Activated T-cell treated with anti-CD3 and anti-CD28 coated beads for 24 hours (primary cell): ENCODE data around the gene FGFBP1.
"Not testable (repeated sequence)": the region's sequence is repeated elsewhere in the genome, so short reads cannot be mapped to it uniquely, and the experiment has no call there.

Experiments used
- DNase-seq: peaks from one replicate; pipeline ENCODE4 v3.0.0-alpha.2; 2020; ENCODE audit warnings: low read depth

The FGFBP1 gene

DNA sequence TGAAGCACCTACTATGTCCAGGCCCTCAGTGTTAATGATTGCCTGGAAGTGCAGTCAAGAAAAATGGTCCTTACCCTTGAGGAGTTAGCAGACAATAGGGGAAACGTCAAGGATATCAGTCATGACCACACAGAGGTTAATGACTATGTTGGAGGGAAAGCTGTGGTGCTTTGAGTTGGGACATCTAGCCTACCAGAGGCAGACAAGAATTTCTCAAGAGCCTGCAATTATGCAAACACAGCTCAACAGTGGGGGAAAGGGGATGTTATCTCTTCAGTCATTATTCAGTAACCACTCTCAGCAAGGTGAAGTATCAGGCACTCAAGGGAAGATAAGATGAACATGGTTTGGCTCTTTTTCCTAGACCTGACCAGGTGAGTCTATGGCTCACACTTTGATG lies 7.0 kb upstream of the FGFBP1 start:
- DNase-seq = no peak

DNA sequence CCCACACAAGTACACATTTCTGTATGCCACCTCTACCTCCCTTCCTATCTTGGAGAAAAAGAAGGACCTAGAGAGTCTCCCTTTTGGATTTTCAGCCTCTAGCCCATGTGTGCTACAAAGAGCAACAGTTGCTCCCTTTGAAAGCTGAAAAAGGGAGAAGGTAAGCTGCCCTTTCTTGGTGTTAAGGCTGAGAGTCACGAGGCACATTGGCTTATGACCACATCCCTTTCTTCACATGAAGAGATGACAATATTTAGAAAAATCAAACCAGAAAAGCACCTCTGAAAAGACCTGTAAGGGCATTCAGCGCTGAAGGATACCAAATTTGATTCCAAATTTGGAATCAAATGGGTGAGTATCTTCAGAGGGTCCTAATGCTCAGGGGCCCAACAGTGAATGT lies 6.4 kb upstream of the FGFBP1 start:
- no peak for DNase-seq

DNA sequence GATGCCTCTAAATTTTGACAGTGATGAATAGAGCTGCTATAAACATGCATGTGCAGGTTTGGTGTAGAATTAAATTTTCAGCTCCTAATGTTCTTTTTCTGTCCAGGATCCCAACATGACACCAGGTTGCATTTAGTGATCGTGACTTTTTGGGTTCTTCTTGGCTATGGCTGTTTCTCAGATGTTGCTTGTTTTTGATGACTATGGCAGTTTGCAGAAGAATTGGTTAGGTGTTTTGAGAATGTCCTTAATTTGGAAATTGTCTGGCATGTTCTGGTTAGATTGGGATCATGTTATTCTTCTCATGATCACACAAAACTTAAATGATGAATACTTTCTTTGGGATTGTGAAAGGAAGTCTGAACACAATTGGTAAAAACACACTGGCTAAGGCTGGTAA lies 3.7 kb upstream of the FGFBP1 start:
- no peak for DNase-seq

DNA sequence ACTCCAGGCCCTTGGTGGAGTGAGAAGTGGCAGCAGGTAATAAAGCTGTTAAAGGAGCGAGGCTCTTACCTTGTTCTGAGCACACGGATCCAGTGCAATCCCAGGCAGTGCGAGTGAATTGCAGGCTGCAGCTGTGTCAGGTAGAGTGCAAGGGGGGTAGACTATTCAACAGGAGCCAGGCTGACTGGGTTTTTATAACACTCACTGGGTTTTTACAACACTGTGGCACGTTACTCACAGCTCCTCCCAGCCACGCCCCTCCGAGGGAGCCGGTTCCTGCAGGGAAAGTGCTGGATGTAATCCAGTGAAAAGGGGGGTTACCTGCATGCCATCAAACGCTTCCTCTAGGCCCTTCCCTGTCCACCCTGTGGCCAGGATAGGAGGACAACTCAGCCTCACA lies 358 bp downstream of the FGFBP1 start:
- no peak for DNase-seq

DNA sequence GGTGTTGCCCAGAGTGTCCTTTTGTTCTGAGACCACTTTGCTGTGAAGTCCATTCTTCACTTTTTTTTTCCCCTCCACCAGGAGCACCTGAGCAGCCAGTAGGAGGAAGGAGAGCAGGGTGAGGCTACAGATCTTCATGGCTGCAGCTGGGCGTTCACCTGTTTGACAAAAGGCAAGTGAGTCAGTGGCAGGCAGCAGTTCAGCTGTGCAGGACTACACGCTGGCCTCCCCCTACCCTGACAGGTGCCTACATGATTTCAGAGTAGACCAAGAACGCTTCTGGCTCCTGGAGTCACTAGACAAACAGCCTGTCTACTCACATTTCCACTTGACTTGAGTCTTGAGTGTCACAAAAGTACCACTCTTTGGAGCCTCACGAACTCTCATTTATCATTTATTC lies 2.0 kb downstream of the FGFBP1 start:
- DNase-seq = no peak

DNA sequence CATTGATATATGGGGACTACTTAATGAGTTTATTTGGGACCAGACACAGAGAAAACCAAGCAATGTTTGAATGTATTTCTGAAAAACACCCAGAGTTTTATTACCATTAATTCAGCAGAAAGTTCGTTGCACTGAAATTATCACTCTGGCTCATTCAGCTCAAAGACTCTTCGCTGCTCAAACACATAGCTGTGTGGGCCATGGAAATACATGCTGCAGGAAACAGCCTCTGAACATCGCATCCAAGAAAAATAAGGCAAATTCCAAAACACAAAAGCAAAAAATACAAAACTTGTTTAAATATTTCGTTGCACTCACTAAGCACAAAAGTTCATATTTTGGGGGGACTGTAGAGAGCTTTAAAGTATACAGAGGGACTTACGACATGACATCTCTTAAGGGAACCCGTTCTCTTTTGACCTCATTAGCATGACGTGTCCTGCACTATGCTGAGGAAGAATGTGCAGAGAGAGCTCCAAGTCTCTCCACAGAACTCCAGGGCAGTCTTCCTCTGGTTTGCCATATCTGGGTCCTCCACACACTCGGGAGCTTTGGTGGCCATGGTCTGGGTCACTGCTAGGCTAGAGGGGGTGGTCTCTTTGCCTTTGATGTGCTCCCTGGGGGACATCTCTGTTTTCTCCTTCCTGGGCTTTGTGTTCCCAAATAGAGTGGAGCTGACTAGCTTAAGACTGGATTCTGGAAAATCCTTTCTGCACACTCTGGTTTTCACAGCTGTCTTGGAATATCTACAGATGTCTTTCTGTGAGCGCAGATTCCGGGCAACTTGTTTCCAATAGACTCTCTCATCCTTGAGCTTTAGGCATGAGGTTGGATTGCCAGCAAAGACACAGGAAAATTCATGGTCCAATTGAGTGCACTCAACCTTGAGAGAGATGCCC lies 2.8 kb downstream of the FGFBP1 start:
- no peak for DNase-seq

DNA sequence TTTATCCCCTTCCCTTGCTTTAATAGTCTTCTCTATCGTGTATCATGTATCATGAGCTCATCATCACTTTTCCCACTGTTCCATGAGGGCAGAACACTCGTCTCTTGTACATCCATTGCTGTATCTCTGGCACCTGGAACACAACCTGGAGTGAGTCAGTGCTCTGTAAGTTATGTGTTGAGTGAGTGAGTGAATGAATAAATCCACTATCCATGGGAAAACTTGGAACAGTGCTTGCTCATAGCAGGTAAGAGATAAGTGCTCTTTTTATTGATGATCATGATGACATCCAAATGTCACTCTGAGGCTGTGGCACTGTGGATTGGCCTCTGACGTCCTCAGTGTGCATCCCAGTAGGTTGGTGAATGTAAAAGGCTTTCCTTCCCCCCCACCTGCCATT lies 4.3 kb downstream of the FGFBP1 start:
- DNase-seq = no peak

DNA sequence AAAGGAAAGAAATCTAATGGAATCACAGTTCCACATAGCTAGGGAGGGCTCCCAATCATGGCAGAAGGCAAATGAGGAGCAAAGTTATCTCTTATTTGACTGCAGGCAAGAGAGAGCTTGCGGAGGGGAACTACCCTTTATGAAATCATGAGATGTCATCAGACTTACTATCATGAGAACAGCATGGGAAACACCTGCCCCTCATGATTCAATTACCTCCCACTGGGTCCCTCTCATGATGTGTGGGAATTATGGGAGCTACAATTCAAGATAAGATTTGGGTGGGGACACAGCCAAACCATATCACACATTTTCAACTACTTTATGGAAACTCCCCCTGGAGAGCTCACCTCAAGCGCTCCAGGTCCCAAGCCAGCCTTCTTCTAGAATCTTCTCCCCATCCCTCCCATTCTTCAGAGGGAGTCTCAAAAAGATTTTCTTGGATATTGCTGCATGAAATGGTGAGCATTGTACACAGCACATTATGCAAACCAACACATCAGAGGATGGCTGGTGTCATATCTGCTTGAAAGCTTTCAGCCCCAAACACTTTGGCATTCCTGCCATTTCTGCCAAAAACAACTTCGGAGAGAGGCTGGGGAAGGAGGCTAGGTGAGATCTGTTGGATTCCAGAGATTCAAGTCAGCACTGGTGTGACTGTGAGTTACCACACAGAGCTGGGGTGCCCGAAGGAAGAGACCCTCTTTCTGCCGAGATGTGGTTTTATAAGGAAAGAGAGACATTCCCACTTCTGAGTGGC lies 6.9 kb downstream of the FGFBP1 start:
- DNase-seq = no peak

DNA sequence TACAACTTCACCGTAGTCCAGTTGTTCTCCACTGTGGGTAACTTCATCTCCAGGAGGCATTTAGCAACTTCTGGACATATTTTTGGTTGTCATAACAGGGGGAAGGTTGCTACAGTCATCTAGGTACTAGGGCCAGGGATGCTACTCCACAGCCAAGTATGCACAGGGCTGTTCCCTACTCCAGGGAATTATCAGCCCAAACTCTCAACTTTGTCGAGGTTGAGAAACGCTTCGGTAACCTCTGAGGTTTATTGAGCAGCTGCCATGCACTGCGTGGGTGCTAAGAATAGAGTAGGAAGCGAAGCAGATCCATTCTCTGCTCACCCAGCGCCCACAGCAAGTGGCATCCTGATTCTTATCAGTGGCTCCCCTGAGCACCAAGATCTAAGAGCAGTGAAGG lies 8.2 kb downstream of the FGFBP1 start:
- no peak for DNase-seq

DNA sequence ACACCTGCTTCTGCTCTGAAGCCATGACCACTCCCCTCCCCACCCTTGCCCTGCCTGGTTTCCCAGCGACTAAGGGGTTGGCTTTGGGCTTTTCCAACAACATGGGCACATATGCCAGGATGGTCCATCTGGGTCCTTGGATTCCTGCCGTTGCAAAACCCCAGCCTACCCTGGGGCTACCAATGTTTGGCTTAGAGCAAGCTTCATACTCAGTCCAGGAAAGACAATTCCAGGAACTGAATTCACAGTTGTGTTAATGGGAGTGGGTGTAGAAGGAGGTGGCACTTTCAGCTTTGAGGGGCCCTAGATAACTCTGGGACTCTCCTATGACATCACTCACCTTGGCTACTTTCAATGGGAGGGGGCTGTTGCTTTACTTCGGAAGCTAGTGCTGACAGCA lies 9.0 kb downstream of the FGFBP1 start:
- DNase-seq = no peak

DNA sequence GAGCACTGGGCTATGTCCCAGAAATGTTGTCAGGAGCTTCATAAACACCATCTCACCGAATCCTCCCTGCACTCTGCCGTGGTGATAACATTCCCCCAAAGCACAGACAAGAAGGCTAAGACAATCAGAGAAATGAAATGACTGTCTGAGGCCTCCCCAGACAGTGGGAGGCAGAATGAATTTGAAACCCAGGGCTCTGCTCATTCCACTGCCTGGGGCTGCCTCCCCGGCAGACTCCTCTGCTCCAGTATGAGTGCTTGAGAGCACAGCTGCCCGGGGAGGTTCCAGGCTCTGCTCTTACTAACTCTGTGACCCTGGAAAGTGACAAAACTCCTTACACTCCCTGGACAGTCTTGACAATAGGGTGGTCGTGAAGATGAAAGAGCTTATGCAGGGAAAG lies 9.7 kb downstream of the FGFBP1 start:
- no peak for DNase-seq

DNA sequence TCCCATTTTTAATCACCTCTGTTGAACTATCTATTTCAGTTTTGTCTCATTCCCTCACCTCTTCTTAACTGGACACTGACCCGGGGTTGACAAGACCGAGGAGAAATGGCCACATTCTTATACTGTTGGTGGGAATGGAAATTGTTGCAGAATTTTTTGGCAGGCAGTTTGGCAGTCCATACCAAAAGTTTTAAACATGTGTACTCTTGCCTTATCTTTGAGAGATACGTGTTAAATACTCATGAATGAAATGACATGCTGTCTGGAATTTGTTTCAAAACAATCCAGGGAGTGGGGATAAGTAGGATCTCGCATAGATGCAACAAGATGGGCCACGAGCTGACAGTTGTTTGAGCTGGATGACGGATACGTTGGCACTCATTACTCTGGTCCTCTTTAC lies 12.1 kb downstream of the FGFBP1 start:
- DNase-seq = no peak

DNA sequence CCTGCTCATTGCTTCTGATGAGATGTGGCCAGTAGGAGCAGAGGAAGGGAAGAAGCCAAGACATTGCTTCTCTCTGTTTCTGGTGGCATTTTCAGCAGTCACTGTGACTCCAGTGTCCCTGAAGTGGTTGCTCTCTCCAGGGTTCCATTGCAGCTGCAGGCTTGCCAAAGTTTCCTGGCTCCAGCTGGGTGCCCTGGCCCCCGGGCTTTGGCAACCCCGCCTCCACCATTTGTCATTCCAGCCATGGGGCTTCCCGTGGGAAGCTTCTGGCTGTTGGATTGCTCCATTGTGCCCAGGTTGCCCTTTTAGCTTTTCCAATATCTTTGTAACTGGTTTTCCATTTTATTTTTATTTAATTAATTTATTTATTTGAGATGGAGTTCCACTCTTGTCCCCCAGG lies 12.7 kb downstream of the FGFBP1 start:
- DNase-seq = no peak

DNA sequence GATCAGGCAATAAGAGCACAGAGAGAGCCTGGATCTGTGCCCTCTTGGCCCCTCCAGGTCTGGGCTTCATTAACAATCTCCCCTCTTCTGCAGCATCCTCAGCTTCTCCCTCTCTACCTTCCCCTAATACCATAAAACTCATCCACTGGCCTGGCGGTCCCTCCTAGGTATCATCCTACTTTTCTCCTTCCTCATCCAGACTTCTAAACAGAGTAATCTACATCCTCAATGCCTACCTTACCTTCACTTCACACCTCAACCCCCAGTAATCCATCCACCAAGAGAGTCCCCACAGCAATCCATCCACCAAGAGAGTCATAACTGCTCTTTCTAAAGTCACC lies 17.0 kb downstream of the FGFBP1 start:
- DNase-seq = no peak

DNA sequence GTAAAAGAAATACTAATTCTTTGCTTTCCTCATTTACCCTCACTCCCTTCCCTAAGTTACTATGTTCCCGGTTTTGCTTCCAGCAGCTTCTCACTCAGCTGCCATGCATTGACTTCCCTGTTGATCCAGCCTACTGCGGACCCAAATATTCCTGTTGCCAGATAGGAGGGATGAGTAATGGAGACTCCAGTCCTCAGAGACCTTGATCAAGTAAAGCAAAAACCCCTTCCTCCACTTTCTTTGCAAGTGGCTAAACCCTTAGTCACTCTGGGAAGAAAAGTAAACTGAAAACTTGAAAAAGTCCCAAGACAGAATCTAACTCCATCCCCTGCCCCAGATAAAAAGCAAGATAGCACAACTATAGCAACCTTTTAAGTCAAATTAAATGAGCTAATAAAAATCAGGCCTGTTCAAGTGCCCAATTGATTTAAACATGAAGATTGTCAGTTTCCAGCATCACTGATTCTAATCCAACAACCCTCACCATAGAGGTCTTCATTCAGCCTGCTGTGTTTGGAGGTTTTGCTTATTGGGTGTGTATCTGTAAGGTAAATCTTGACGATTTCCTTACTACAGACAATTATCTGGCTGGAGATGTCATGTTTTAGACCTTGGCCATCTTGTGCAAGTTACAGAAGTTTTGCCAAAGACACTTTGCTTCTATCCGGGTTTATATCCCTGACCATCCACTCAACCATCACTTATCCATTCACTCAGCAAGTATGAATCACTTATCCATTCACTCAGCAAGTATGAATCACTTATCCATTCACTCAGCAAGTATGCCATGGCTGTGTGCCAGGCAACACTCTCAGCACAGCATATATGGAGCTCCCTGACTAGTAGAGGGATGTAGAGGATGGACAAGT lies 17.6 kb downstream of the FGFBP1 start:
- DNase-seq = no peak

DNA sequence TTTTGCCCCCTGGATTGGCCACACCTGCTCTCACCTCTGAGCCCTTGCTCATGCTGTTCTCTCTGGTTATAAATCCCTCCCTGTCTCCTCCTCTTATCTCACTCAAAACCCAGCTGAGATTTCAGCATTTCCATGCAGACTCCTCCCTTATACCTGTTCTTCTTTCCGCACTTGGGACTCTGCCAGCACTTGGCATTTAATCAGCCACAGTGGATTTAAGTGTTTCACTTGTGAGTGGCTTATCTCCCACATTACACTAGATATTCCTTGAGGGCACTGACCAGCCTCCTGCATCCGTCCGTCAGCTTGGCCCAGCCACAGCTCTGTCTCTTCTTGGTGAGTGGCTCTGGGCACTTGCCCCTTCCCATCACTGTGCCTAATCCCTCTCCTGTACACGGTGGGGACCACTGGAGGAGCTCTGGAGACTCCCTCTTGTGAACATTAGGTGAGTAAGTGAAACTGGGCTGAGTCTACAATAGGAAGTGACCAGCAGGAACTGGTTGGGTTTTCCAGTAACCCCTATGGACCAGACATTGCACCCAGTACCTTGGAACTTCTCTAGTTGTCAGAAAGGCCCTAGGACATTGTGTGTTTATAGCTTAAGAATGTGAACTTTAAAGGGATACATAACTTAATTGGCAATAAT lies 19.9 kb downstream of the FGFBP1 start:
- DNase-seq = no peak

DNA sequence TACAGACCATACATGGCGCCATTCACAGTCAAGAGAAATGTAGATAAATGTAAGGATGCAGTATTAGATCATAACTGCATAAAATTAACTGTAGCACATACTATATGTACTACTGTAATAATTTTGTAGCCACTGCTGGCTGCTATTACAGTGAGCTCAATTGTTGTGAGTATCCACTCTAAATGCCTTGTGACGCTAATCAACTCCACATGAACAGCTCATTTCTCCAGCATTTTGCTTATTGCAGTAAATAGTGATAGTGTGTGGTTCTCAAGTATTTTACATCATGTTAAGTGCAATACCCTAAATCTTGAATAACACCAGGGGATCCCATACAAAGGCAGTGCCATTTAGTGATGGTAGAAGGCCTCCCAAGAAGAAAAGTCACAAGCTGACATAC lies 21.2 kb downstream of the FGFBP1 start:
- no peak for DNase-seq

DNA sequence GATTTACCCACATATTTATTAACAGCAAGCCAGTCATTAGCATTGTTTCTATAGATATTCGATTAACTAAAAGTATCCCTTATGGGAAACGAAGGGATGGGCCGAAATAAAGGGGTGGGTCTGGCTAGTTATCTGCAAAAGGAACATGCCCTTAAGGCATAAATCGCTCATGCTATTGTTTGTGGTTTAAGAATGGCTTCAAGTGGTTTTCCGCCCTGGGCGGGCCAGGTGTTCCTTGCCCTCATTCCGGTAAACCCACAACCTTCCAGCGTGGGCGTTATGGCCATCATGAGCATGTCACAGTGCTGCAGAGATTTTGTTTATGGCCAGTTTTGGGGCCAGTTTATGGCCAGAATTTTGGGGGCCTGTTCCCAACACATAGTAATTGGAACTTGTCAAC lies 22.2 kb downstream of the FGFBP1 start:
- DNase-seq = not testable (repeated sequence)

DNA sequence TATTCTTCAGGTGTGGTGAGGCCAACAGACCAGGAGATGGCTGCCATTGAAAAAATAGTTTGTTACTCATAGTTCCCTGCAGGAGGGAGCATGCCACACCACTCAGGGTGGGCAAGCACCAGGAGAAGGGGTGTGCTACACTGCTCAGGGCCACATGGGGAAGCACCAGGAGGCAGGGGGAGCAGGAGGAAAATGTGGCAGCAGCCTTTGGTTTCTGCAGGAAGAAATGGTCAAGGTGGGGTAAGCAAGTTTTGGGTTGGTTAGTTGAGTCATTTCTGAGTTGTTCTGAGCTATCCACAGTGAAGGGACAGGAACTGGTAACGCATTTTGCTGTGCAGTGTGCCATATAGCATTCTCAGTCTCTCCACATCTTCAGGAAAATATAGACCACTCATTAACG lies 23.8 kb downstream of the FGFBP1 start:
- DNase-seq = no peak

DNA sequence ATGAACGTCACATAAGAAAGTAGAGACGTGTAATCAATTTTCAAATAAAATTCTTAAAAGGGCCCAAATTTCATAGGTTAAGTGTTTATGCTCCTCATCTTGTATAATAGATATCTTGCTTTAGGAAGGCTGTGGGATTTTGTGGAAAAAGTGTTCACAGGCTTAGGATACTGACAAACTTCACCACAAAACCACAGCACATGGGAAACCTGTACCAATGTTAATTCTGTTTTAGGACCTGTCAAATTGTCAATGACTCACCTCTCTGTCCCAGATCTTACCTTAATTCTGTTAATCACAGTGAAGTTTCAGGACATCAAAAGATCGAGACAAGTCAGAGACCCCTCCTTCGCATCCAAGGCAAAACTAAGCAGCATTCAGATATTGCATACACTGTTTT lies 24.2 kb downstream of the FGFBP1 start:
- DNase-seq = no peak

DNA sequence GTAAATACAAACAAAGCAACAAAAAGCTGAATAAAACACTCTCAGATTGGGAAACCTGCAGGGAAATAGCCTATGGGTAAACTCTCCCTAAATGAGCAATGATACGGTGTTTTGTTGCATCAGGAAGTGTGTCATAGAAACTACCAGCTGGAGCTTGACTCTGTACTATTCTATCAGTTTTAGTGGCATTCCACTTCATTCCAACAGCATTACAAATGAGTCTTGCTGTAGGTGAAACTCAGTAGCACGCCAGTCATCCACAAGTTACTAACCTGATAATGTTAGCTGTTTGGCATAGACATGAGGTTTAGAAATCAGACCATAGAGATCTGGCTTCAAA lies 24.9 kb downstream of the FGFBP1 start:
- DNase-seq = no peak

DNA sequence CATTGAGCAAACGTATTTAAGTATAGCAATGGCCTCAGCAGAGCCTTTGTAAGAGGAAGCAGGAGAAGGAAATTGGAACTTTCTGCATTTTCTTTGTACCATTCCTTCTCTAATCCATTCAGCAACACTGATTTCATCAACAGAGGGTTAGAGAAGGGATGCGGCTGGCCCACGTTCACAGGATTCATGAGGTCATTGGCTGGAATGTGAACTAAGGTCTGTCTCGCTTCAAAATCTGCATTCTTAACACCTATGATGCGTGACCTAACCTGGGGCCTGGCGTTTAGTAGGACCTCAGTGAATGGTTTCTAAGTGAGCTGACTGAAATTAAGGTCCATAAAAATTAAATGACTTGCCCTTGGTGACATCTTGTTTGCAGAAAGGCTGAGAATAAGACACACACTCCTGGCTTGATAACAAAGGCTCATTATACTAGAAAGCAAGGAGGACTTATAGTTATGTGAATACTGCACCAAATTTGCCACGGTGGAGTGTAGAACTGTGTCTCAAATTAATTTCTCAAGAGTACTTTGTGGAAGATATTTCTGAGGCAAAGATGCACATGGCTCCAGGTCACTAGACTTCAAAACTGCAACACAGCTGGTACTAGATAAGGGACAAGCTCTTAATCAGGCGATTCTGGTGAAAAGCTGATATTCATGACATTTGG lies 25.4 kb downstream of the FGFBP1 start:
- DNase-seq = no peak
